CD4-positive, alpha-beta T cell treated with Interleukin-6 for 4 hours (primary cell): ENCODE measurements around the gene NFIB.

Experiments
- DNase-seq: peaks from one replicate; pipeline ENCODE4 v3.0.0-alpha.2; 2020; ENCODE audit warnings: mixed read lengths

The NFIB gene

DNA sequence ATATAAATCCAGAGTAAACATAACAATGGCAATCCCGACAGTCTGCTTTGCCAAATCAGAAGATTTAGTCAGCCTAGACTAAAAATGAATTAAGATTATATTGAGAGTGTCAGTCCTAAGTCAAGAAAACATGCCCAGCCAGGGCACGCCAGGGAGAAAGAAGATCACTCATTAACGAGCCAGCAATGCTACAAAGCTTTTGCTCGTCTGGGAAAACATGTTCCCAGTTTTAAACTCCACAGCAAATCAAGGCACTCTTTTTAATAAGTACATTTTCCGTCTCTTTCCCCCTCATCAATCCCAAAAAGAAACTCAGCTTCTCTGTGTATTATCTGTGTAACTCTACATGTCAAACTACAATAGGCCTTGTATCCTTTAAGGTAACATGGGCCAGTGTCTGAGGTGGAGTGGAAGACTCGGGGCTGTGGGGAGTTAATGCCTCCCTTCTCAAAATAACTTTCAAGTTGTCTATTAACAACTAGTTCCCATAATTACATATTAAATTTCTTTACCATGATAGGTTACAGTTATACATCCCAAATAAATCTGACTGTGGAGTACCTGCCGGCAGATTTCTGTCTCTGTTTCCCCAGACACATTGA, 40.9 kb downstream of the NFIB start:
- DNase-seq = no peak

DNA sequence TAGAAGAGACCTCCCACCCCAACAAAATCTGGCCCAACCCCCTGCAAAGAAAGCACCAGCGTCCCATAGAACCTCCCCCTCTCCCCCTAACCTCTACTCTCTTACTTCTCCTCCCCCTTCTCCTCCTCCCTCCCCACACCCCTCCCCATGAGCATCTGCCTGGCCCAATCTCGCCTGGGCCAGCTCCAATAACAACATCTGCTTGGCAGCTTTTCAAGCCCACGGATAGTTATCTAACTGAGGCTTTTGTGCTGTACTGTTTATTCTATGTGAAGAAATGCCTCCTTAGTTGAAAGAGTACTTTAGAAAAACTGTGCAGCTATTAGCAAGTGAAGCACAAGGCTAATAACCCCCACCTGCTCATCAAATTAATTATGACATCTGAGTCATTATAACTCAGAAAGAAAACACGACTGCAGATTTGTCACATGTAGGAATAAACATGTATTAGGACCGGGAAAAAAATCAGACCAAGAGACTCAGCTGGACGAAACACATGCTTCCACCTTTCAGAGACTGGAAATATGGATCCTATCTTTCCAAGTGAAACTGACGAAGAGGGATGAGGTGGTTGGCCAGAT, 42.8 kb downstream of the NFIB start:
- no peak for DNase-seq

DNA sequence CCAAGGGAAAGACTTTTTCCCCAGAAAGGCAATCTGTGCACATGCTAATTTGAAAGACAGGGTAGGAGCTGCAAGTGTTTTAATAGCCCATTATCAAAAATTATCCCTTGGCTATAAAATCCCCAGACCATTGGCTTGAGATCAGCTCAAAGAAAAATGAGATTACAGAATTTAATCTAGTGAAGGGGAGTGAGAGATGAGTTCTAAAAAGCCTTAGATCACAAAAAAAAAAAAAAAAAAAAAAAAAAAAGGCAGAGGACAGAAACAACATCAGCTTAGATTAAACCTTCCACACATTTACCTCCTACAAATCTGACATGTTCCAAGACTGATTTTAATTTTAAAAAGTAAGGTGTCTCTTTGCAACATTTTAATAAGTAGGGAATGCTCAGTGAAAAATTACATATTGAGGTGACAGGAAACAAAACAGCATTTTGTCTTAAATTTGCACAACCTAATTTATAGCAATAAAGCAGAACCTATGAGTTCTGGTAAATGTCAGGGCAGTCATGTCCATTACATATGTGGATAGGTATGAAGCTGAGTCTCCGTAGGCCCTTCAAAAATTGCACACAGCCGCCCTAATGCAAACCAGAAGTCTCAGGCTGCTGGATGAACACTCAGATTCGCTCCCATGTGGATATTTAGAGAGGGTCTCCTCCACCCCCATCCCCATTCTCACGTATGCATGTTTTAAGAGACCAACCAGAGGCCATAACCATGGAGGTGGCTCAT, 43.4 kb downstream of the NFIB start:
- DNase-seq = no peak

DNA sequence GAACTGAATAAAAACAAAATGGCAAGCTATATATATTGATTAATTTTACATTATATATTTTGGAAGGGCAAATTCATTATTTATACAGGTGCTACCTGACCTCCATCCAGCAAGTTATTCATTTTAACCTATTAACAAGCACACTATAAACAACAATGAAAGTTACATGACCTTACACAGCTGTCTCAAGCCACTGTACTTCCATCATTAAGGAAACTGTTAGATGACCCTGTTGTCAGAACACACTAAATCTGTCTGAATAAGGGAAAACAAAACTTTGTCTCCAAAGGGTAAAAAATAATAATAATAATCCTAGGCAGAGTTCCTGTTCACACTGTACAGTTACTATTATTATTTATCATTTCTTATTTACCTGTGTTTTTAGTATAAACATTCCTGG, 44.0 kb downstream of the NFIB start:
- no peak for DNase-seq

DNA sequence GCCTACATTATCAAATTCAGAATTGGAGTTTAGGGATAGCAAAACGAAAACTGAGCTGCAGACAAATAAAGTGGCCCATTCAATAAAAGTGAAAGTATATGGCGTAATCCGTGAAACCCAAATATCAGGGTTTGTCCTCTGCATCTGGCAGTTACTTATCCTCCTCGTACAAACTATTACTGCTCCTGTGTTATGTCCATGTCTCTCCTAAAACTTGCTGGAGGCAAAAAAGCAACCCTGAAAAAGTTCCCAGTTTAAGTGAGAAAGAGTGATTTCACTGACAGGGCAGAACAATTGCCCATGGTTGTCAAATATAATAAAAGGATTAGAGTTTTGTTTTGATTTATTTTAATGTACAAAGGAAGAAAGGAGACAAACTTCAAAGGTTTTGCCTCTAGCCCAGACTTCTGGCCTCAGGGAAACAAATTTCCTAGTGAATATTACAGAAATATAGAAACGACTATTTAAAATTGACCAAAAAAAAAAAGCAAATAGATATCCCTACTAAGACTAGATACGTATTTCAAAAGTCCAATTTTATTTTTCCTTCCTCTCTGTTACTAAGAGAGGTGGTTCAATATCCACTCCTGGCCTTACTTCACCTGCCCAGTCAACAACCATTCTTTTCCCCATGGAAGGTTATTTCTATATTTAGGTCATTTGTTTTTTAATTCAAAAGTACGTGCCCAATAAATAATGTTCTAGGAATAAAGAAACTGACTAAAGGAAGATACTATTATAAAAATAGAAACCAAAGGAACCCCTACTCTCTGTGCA, 50.0 kb downstream of the NFIB start:
- DNase-seq = no peak

DNA sequence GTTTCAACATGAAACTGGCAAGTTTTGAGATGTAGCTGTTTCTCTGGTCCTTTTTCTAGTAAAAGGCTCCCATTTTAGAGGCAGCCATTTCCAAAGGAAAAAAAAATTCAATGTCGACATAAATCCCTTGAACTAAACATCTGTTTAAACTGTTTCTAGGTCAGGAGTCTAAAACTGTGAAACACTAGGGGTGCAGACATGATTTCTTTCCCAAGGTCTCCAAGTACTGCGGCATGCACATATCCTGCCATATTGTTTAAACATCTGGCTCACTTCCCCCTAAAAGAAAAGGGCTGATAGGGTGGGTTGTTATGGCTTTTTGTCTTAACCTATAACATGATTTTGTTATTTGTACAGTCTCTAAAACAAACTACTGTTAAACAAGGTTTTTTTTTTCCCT, 51.1 kb downstream of the NFIB start:
- DNase-seq = no peak

DNA sequence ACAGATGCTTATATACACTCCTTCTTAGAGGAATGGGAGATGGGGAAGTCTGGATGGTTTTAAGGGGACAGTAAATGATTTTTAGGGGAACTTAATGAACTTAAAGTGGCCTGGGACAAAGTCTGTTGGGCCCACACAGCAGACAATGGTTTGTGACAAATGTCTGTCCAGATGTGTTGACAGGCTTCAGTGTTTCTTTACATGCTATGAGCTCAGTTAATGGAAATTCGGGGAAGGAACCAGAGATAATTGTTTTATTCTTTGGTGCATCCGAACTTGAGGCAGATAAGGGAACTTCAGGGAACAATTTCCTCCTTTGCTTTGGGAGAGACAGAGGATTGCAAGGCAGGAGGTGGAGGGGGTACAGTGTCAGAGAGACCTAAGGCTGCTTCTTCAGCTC, 52.3 kb downstream of the NFIB start:
- DNase-seq = no peak

DNA sequence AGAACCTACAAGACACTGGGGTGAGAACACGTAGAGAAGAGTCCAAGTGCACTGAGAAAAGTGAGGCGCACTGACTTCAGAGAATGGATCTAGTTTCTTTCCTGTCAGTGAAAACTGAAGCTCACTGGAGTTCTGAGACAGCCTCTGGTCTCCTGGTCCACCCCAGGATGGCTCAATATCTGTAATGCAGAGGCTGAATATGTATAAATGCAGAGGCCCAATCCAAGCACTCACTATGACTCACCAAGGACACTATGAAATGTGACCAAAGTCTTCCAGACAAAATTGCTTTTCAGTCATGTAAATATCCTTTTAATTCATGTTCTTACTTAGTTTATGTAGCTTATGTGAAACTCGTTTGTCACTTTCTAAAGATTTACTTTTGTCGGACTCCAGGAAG, 53.8 kb downstream of the NFIB start:
- DNase-seq = no peak

DNA sequence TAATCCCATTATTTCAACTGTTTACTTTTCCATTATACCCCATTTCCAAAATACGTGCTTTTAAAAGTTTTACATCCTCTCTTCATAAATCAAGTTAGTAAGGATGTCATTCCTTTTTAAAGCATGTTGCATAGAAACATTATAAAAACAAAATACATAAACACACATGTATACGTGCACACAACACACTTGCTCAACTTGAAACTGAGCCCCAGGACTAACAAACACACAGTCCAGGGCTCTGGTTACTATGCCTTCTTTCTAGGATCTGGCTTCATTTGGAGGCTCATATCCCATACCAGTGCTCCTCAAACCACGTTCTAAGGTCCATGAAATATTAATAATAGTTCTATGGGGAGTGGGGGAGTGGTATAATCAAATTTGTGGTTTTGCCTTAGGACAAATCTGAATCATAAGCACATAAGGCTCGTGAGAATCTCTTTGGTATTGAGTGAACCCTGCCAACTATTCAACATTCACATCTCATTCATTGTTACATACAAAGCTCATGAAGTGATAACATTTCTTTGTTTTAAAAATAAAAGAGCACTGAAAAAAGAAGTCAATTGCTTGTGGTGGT, 55.2 kb downstream of the NFIB start:
- DNase-seq = no peak

DNA sequence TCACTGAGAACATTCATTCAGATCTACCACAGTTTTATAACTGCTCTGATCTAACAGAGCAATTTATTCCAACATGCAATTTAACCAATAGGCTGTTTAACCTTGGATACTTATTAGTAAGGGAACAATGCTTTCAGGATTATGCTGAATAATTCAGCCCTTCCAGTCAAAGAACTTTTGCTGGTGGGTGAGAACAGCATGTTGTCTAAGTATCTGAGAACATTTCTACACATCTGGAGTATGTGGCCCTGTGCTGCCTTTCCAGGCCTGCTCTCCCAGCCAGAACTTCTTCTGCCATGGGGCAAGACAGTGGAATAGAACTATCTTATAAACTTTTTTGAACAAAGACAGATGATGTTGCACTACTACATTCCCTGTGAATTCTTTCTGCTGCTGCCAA, 55.8 kb downstream of the NFIB start:
- DNase-seq = no peak

DNA sequence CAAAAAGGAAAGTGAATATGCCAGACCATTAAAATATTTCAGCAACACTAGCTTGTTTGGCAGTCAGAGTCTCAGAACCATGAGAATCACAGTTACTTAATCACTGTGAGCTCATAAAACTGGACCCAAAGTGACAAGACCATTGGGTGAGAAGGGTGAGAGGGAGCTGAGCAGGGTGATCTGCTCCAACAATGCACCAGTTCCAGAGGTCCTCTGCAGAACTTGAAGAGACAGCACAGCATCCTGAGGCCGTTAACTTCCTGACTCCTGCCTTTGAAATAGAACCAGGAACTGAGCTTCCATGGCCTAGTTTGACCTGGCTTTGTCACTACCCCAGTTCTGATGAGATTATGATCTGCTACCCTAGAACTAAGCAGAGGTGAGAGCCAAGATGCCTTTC, 57.4 kb downstream of the NFIB start:
- no peak for DNase-seq

DNA sequence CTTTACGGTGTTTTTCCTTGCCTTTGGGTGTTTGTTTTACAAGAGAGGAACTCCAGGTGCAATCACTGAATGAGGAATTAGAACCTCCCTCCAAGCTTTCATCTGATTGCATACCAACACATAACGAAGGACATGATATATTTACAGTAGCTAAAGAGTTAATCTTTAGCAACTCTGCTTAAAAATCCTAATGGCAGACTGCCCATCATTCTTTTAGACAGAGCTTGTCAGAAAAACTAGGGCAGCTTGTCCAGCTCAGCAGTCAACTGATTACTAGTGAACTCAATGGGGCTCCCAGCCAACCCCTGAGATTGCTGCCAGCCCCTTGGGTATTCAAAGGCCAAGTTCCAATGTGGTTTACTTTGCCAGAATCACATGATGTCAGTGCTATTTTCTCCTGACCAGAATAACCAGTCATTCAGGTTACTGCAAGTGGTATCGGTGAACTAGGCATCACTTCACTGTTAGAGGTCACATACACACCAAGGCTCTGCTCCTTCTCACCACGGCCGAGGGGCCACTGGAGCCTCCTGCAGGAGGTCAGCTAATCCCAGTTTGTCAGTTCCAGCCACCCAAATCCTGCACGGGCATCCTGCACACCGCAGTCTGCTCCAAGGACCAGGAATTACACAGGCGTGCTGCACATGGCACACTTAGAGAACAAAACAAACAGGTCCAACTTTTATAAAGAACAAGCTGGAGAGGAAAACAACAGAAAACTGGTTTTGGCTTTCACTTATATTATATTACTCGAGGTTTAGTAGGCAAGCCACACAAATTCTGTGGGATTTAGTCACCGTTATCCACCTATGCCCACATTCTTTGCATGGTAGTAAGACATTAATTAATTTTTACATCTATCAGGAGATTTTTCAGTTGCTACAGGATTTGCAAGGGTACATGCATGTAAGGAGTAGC, 62.5 kb downstream of the NFIB start:
- no peak for DNase-seq

DNA sequence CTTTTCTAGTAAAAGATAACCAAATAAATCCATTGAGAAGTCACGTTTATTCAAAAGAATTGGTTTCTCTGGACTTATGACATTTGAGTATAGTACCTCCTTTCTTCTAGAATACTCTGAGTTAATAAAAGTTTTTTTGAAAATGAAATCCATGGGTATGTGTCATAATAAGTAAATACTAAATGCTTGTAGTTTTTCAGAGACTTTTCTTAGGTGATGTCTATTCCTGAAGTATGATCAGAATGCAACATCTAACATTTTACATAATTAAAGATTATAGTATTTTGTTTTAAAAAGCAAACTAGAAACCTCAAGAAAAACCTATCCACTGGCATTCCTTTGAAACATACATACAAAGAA, 63.2 kb downstream of the NFIB start:
- DNase-seq = no peak

DNA sequence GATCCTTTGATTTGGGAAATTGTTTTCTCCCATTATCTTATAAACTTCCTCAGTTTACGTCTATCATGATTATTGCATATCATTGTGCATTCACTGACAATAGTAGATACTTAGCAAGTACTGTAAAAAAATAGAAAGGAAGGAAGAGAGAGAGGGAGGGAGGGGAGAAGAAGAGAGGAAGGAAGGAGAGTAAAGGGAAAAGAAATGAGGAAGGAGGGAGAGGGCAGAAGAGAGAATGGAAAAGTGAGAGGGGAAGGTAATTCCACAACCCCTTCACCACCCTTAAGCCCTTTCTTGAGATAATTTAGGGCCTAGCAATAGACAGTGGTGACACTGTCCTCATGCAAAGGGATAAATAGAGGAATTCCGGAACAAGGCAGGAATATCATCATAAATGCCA, 64.4 kb downstream of the NFIB start:
- DNase-seq = no peak

DNA sequence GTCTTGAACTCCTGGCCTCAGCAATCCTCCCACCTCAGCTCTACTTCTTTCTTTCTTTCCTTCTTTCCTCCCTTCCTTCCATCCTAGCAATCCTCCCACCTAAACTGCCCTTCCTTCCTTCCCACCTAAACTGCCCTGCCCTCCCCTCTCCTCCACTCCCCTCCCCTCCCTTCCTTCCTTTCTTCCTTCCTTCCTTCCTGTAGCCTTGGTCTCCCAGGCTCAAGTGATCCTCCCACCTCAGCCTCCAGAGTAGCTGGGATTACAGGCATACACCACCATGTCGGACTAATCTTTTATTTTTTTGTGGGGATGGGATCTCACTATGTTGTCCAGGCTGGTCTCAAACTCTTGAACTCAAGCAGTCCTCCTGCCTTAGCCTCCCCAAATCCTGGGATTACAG, 65.8 kb downstream of the NFIB start:
- DNase-seq = no peak

DNA sequence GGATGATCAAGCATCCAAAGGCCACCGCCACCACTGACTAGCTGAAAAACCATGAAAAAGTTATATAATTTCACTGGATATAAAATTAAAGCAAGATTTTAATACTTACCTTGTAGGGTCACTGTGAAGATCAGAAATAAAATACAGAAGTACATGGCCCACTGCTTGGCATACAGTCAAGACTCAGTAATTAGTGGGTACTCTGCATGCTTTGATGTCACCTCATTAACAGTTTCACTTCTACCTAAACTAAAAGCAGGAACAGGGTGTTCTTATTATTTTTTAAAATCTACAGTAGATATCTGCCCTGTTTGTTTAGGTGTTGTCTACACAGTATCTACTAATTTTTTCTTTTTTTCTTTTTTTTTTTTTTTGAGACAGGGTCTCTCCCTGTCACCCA, 66.4 kb downstream of the NFIB start:
- no peak for DNase-seq

DNA sequence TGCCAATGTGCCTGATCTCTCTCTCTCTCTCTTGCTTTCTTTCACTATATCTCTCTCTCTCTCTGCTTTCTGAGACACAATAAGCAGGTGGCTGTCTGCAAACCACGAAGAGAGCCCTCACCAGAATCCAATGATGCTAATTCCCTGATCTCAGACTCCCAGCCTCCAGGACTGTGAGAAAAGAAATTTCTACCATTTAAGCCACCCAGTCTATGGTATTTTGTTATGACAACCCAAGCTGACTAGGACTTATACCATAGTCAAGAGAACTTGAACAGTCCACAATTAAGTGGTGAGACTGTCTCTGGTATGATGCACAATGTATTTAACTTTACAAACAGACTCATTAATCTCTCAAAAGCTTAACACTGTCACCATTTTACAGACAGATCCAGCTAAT, 67.0 kb downstream of the NFIB start:
- no peak for DNase-seq

DNA sequence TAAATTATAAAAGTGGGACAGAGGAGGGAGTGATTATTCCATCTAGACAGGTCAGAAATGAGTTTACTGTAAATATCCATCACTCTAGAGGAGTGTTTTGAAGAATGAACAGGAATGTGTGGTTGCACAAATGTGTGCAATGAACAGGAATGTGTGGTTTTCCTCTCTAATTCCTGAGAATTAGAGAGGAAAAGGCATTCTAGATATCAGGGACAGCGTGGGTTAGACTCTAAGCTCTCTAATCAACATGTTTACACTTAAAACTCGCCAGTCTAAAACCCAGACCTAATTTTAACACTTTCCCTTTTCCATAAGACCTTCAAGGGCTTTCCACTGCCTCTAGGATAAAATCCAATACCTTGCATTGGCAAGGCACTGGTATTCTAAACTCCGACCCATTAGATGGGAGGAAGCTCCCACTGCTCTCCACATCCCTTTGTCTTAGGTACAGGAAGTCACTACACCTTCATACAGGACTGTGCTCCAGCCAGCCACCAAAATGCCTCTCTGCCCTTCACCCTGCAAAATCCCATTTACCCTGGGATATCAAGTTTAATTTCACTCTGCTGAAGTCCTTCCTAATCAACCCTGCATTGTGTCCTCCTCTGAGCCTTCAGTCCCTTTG, 67.9 kb downstream of the NFIB start:
- DNase-seq = no peak

DNA sequence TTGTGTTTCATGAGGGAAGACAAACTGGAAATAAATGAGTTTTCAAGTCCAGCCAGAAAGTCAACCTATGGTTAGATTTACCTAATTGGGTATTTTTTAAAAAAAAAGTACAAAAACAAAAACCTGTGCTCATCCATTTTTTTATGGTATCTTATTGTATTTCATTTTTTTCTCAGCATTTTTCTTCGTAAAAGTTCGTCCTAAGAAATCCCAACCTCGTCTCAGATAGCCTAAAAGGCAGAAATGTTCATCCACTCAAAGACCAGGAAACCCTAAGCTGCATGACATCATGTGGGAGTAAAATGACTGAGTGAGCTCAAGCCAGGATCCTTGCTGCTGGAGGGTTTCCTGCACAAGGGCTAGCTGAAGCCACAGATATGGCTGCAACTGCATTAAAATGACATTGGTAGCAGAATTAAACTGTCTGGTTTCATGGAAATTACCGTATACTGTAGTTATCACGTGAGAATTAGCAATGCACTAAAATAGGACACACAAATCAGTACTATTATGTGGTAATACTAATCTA, 70.4 kb downstream of the NFIB start:
- DNase-seq = no peak

DNA sequence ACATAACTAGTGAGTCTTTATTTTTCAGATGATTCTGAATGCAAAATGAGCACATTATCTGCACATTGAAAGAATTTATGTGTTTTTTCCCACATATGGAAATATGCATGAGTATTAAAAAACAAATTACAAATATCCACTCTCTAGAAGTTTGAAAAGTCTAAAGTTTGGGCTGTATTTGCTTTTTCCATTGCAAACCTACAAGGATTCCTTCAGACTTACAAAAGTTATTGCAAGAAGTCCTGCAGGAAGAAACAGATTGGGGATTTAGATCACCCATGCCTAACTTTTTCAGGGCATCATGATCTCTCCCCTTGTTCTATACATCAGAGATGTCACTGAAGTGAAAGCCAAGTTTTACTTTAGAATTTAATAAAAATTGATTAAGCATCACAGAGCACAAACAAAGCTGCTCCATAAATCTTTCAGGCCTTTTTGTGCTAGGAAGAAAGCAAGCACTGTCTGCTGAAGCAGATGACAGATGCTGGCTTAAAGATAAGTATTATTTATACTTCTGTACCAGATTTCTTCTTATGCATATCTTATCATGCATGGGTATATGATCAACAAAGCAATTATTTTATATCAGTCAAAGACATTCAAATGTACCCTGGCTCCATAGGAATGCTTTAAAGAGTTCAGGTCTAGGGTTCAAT, 71.7 kb downstream of the NFIB start:
- DNase-seq = no peak

DNA sequence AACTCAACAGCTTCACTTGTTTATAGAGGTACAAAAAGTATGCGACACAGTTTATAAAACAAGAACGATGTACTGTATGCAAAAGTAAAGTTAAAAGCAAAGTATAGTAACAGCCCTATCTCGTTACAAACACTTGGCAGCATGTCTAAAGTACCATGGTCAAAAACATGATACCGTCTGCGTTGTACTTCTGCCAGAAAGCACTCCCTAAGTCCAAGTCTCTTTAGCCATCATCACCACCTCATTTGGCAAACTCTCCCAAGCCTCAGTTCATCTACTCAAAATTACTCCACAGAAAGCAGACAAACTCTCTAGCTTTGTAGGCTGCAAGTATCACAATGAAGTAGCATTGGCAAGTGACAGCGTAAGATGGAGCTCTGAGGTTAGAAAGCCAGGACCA, 73.4 kb downstream of the NFIB start:
- DNase-seq = no peak
